Neural progenitor cell (in vitro differentiated cells): ENCODE measurements around the gene STK24. TPM values are rescaled to one million over a fixed set of nuclear protein-coding genes. Genes with fewer than 3 reads are reported as not detected.

ENCODE experiments used
- DNase-seq: peaks from one replicate; pipeline ENCODE4 v3.0.0-alpha.2; 2016; ENCODE audit warnings: low spot score
- H2AFZ ChIP-seq: fragments of 200-600 bp; sonication (generic); replicated peaks from 2 replicates; pipeline ENCODE4 v1.6.1; 2016; ENCODE audit warnings: antibody characterized with exemption
- H3F3A ChIP-seq: fragments of 200-600 bp; sonication (generic); 2 replicates; pipeline ENCODE4 v1.6.1; 2016; ENCODE audit warnings: antibody characterized with exemption, low read depth
- H3K27ac ChIP-seq: fragments of 200-600 bp; sonication (generic); 2 replicates; pipeline ENCODE4 v1.5.1; 2016; ENCODE audit warnings: mild to moderate bottlenecking
- H3K27me3 ChIP-seq: fragments of 200-600 bp; sonication (generic); 2 replicates; pipeline ENCODE4 v1.6.1; 2016; ENCODE audit warnings: mild to moderate bottlenecking, moderate library complexity
- H3K36me3 ChIP-seq: fragments of 200-600 bp; sonication (generic); 2 replicates; pipeline ENCODE4 v1.5.1; 2016
- H3K4me1 ChIP-seq: fragments of 200-600 bp; sonication (generic); 2 replicates; pipeline ENCODE4 v1.6.1; 2016; ENCODE audit warnings: mixed run types
- H3K4me2 ChIP-seq: fragments of 200-600 bp; sonication (generic); 2 replicates; pipeline ENCODE4 v1.6.1; 2016
- H3K4me3 ChIP-seq: fragments of 200-600 bp; sonication (generic); 2 replicates; pipeline ENCODE4 v1.5.1; 2016
- H3K79me2 ChIP-seq: fragments of 200-600 bp; sonication (generic); 2 replicates; pipeline ENCODE4 v1.6.1; 2016; ENCODE audit warnings: low read depth
- H3K9ac ChIP-seq: fragments of 200-600 bp; sonication (generic); 2 replicates; pipeline ENCODE4 v1.6.1; 2016
- H3K9me3 ChIP-seq: fragments of 200-600 bp; sonication (generic); 2 replicates; pipeline ENCODE4 v1.5.1; 2016; ENCODE audit warnings: low read depth
- H4K20me1 ChIP-seq: fragments of 200-600 bp; sonication (generic); 2 replicates; pipeline ENCODE4 v1.6.1; 2016; ENCODE audit warnings: low read depth
- H3K27ac Mint-ChIP-seq: 3 replicates; pipeline ENCODE4 v1.8.0; 2021; ENCODE audit warnings: mixed read lengths
- H3K27me3 Mint-ChIP-seq: 2 replicates; pipeline ENCODE4 v1.8.0; 2022; ENCODE audit warnings: low read depth, mild to moderate bottlenecking, inconsistent platforms, moderate library complexity, mixed read lengths; ENCODE audit not compliant: insufficient read depth
- H3K36me3 Mint-ChIP-seq: 3 replicates; pipeline ENCODE4 v1.8.0; 2021; ENCODE audit warnings: mixed read lengths
- H3K4me1 Mint-ChIP-seq: 3 replicates; pipeline ENCODE4 v1.8.0; 2021; ENCODE audit warnings: mixed read lengths
- H3K4me3 Mint-ChIP-seq: 3 replicates; pipeline ENCODE4 v1.8.0; 2021; ENCODE audit warnings: mild to moderate bottlenecking, moderate library complexity, mixed read lengths
- H3K9me3 Mint-ChIP-seq: 3 replicates; pipeline ENCODE4 v1.8.0; 2020; ENCODE audit warnings: mixed read lengths
- EZH2 ChIP-seq: fragments of 200-600 bp; sonication (generic); IDR thresholded peaks from 2 replicates; pipeline ENCODE4 v1.6.1; 2017; ENCODE audit warnings: antibody characterized with exemption, mild to moderate bottlenecking, moderate library complexity
- EZH2phosphoT487 ChIP-seq: fragments of 200-600 bp; sonication (generic); IDR thresholded peaks from 2 replicates; pipeline ENCODE4 v1.6.1; 2017; ENCODE audit warnings: antibody characterized with exemption
- total RNA-seq: library from RNA; depleted of rRNA; stranded (reverse); fragments of >200 nt; gene quantifications from 2 replicates; pipeline ENCODE4 v1.2.3, GENCODE V29; 2015; ENCODE audit warnings: low replicate concordance
- TF ChIP-seq, protein P1 (sequence below): fragments of 200-600 bp; sonication (generic); IDR thresholded peaks from 2 replicates; pipeline ENCODE4 v1.5.1; 2017; ENCODE audit warnings: antibody characterized with exemption, mild to moderate bottlenecking

STK24 gene
- total RNA-seq, 1 donor from 2014 or later: 330 TPM

DNA sequence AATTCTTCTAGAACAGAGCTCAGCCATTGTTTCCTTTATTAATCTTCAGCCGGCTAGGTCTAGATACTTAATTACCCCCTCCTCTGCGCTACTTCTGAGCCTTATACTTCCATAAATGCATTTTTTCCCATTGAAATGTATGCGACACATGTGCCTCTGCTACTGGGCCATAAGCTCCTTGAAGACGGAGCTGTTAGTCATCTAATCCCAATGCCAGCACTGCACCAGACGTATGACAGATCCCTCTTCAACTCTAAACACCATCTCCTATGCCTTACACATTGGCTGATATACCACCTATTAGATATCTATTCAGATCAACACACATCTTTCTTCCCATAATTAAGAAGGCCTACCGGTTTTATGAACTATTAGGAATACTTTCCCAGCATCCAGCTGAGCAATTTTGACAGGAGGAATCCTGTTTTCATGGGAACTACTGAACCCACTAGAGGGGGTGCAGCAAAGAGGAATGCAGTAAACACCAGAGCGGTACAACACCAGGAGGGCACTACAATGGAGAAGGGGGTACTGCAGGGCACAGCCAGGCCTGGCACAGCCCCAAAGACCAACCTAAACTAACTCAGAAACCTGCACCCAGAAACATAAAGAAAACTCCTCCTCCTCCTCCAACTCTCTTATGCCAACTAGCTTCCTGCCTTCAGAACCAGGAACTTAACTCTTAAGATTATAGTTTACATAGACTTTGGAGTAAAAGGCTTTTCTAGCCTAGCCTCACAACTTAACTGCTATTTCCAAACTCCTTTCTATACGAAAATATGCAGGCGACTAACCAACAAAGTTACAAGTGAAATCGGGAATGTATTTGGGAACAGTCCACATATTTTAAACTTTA, 18.7 kb downstream of the STK24 start:
- no peak overlapping the region for H2AFZ ChIP-seq
- H3K4me3 ChIP-seq: no peak overlapping the region
- peaks cover 13% of the 10 kb centered on the region for H3K4me1 ChIP-seq
- no peaks in the 10 kb centered on the region for H3K9me3 ChIP-seq
- H3K79me2 ChIP-seq: peaks cover 100% of the 10 kb centered on the region
- Mint-ChIP-seq H3K4me3 (no peak overlapping the region), H3K27ac (no peak overlapping the region), H3K36me3 (peaks cover 48% of the 10 kb centered on the region), H3K9me3 (peaks cover 31% of the 10 kb centered on the region), H3K27me3 (peaks cover 6% of the 10 kb centered on the region), H3K4me1 (peaks cover 29% of the 10 kb centered on the region)
- H3F3A ChIP-seq: peaks cover 2% of the 10 kb centered on the region
- DNase-seq: no peak
- H4K20me1 ChIP-seq: peaks cover 95% of the 10 kb centered on the region
- no peaks in the 10 kb centered on the region for H3K27me3 ChIP-seq
- no peaks in the 10 kb centered on the region for H3K36me3 ChIP-seq
- TF ChIP-seq EZH2: no peak
- no peak for TF ChIP-seq EZH2phosphoT487
- TF ChIP-seq, protein P1, sequence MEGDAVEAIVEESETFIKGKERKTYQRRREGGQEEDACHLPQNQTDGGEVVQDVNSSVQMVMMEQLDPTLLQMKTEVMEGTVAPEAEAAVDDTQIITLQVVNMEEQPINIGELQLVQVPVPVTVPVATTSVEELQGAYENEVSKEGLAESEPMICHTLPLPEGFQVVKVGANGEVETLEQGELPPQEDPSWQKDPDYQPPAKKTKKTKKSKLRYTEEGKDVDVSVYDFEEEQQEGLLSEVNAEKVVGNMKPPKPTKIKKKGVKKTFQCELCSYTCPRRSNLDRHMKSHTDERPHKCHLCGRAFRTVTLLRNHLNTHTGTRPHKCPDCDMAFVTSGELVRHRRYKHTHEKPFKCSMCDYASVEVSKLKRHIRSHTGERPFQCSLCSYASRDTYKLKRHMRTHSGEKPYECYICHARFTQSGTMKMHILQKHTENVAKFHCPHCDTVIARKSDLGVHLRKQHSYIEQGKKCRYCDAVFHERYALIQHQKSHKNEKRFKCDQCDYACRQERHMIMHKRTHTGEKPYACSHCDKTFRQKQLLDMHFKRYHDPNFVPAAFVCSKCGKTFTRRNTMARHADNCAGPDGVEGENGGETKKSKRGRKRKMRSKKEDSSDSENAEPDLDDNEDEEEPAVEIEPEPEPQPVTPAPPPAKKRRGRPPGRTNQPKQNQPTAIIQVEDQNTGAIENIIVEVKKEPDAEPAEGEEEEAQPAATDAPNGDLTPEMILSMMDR: no peak
- no peak overlapping the region for H3K9ac ChIP-seq
- H3K4me2 ChIP-seq: no peak overlapping the region
- no peak overlapping the region for H3K27ac ChIP-seq

DNA sequence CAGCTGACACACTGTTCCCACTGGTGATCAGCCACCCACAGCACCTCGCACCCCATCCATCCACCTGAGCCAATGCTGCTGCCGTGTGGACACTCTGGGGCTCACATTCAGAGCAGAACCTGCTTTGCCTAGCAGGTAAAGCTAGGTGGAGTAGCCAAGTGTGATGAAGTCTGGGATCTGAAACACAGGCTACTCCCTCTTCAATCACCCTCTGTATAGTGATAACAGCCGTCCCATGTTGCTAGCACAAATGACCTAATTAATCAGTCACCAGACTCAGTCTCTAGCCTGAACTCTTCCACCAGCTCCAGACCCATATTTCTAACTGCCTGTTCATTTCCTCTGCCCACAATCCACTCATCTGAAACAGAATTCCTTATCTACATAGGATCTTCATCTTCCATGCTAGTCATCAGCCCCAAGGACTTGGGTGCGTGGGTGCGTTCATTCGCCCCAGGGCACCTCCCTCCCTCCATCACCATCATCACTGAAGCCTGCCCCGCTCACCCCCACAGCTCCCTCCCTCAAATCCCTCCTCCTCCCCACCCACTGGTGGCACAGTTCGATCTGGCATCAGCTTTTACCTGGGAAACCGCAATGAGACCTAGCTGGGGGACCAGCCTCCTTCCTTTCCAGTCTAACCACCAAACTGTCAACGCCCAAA, 19.8 kb downstream of the STK24 start:
- DNase-seq: no peak
- no peak overlapping the region for H3K4me2 ChIP-seq
- H3K36me3 Mint-ChIP-seq: peaks cover 47% of the 10 kb centered on the region

DNA sequence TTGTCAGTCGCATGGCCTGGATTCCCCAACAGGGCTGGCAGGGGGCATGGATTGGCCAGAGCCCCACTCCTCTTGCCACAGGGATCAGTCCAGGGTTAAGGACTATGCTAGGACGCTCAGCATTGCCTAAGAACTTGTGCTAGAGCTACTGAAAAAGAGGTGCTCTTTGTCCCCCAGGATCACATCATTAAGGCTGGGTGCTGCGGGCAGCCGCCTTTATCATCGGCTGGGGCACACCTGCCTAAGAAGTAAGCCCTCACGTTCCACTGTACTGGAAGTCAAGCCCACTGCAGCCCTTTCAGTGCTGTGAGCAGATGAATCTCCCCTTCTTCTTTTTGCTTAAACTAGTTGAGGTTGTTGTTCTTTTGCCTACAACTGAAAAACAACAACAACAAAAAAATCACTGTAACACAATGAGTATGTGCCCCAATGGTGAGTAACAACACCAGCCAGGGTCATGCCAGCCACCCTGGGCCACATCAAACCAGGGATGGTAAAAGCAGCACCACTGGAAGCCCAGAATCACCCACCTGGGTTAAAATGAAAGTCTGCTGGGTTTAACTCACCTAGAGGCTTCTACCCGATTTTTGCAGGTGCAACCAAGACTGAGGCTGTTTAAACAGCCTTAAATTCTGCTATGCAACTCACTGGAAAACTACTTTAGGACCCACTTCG, 20.6 kb downstream of the STK24 start:
- Mint-ChIP-seq H3K4me3 (no peak overlapping the region), H3K27me3 (peaks cover 6% of the 10 kb centered on the region), H3K9me3 (peaks cover 41% of the 10 kb centered on the region), H3K4me1 (peaks cover 26% of the 10 kb centered on the region), H3K27ac (no peak overlapping the region), H3K36me3 (peaks cover 53% of the 10 kb centered on the region)
- no peak for TF ChIP-seq EZH2phosphoT487
- TF ChIP-seq EZH2: no peak
- TF ChIP-seq, protein P1: no peak
- no peak overlapping the region for H3K4me3 ChIP-seq
- H3K9ac ChIP-seq: no peak overlapping the region
- peaks cover 87% of the 10 kb centered on the region for H4K20me1 ChIP-seq
- H3K9me3 ChIP-seq: no peaks in the 10 kb centered on the region
- H3K4me2 ChIP-seq: no peak overlapping the region
- DNase-seq: no peak
- H3K4me1 ChIP-seq: peaks cover 9% of the 10 kb centered on the region
- H3K36me3 ChIP-seq: no peaks in the 10 kb centered on the region
- peaks cover 100% of the 10 kb centered on the region for H3K79me2 ChIP-seq
- no peak overlapping the region for H3K27ac ChIP-seq
- H3F3A ChIP-seq: no peaks in the 10 kb centered on the region
- no peaks in the 10 kb centered on the region for H3K27me3 ChIP-seq
- no peak overlapping the region for H2AFZ ChIP-seq

More for the DNA sequence above, 19.8 kb downstream of the STK24 start:
- Histone ChIP-seq H3K79me2 (peaks cover 100% of the 10 kb centered on the region), H3K9ac (no peak overlapping the region), H3F3A (no peaks in the 10 kb centered on the region), H3K36me3 (no peaks in the 10 kb centered on the region), H3K27me3 (no peaks in the 10 kb centered on the region), H3K4me3 (no peak overlapping the region), H4K20me1 (peaks cover 95% of the 10 kb centered on the region), H3K4me1 (peaks cover 9% of the 10 kb centered on the region), H3K27ac (no peak overlapping the region), H3K9me3 (no peaks in the 10 kb centered on the region), H2AFZ (no peak overlapping the region)
- Mint-ChIP-seq H3K9me3 (peaks cover 34% of the 10 kb centered on the region), H3K27me3 (peaks cover 6% of the 10 kb centered on the region), H3K4me3 (no peak overlapping the region), H3K4me1 (peaks cover 29% of the 10 kb centered on the region), H3K27ac (no peak overlapping the region)
- no peak for TF ChIP-seq EZH2phosphoT487
- no peak for TF ChIP-seq EZH2
- TF ChIP-seq, protein P1: no peak
